GM19372 (cell line): ENCODE results near the gene EFEMP1.
"Not testable (repeated sequence)": the region's sequence is repeated elsewhere in the genome, so short reads cannot be mapped to it uniquely, and the experiment has no call there.

Source experiments
- ATAC-seq: cut with Tn5 transposase; IDR thresholded peaks from one replicate; pipeline ENCODE4 v1.9.1; 2021; ENCODE audit warnings: mild to moderate bottlenecking, low read depth, moderate library complexity; ENCODE audit not compliant: unreplicated experiment

The EFEMP1 gene

DNA sequence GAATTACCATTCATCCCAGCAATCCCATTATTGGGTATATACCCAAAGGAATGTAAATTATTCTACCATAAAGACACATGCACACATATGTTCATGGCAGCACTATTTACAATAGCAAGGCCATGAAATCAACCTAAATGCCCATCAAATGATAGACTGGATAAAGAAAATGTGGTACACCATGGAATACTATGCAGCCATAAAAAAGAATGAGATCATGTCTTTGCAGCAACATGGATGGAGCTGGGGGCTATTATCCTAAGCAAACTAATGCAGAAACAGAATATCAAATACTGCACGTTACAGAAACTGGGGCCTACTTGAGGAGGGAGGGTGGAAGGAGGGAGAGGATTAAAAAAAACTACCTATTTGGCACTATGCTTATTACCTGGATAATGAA is 85.5 kb downstream of the EFEMP1 start:
- ATAC-seq: not testable (repeated sequence)

DNA sequence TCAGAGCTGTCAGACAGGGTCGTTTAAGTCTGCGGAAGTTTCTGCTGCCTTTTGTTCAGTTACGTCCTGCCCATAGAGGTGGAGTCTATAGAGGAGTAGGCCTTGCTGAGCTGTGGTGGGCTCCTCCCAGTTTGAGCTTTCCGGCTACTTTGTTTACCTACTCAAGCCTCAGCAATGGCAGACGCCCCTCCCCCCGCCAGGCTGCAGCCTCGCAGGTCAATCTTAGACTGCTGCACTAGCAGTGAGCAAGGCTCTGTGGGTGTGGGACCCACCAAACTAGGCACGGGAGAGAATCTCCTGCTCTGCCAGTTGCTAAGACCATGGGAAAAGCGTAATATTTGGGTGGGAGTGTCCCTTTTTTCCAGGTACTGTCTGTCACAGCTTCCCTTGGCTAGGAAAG is 86.5 kb downstream of the EFEMP1 start:
- ATAC-seq: no peak

DNA sequence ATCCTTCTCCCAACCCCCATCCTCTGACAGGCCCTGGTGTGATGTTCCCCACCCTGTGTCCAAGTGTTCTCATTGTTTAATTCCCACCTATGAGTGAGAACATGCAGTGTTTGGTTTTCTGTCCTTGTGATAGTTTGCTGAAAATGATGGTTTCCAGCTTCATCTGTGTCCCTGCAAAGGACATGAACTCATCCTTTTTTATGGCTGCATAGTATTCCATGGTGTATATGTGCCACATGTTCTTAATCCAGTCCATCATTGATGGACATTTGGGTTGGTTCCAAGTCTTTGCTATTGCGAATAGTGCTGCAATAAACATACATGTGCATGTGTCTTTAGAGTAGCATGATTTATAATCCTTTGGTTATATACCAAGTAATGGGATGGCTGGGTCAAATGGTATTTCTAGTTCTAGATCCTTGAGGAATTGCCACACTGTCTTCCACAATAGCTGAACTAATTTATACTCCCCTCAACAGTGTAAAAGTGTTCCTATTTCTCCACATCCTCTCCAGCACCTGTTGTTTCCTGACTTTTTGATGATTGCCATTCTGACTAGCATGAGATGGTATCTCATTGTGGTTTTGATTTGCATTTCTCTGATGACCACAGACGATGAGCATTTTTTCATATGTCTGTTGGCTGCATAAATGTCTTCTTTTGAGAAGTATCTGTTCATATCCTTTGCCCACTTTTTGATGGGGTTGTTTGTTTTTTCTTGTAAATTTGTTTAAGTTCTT is 91.7 kb downstream of the EFEMP1 start:
- not testable (repeated sequence) for ATAC-seq

DNA sequence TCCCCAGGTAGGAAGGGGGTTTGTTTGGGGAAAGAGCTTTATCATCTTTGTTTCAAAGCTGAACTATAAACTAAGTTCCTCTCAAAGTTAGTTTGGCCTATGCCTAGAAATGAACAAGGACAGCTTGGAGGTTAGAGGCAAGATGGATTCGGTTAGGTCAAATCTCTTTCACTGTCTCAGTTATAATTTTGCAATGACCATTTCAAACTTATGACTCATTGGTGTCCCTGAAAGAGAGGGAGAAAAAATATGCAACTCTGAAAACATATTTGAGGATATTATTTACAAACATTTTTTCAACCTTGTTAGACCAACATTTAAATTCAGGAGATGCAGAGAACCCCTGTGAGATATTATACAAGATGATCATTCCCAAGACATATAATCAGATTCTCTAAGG is 95.7 kb downstream of the EFEMP1 start:
- no peak for ATAC-seq

DNA sequence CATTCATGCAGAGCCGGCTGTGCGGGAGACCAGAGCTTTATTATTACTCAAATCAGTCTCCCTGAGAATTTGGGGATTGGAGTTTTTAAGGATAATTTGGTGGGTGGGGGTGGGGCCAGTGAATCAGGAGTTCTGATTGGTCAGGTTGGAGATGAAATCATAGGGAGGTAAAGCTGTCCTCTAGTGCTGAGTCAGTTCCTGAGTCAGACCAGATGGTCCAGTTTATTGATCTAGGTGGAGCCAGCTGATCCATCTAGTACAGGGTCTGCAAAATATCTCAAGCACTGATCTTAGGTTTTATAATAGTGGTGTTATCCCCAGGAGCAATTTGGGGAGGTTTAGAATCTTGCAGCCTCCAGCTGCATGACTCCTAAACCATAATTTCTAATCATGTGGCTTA is 96.2 kb downstream of the EFEMP1 start:
- ATAC-seq: not testable (repeated sequence)

DNA sequence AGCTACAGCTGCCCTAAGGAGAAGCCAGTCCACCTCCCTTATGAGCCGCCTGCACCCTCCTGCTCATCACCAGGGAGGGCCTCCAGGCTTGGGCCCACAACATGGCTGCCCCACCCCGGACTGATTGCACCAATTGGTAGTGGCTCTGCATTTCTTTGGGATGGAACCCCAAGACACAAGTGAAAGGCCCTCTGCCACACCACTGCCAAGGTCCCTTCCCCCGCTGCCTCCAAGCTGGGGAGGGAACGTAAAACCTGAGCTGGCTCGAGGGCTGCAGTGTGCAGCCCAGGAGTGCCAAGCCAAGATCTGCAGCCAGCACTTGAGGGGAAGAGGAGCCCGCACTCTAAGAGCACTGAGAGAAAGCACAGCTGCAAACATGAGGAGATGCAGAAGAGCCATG is 97.3 kb downstream of the EFEMP1 start:
- ATAC-seq: no peak

GRCh38 chr2:55824551-55825096 is 99.0 kb downstream of the EFEMP1 start:
- ATAC-seq: no peak
